GM12878 (cell line): Measurements from ENCODE around the gene SPATA9. TPM values are rescaled to one million over a fixed set of nuclear protein-coding genes. Genes with fewer than 3 reads are reported as not detected.

Source experiments
- ATAC-seq: fragments of 200-7000 bp; cut with Tn5 transposase; 3 replicates; pipeline ENCODE4 v1.9.1; 2020; ENCODE audit warnings: mild to moderate bottlenecking, moderate library complexity
- BruUV-seq: library from RNA; stranded (reverse); fragments of 400-500 nt; replicated peaks from 2 replicates; lab custom pipeline; 2021; lab: Mats Ljungman, UMichigan
- CTCF ChIA-PET: fragments of 300-600 bp; sonication (Branson Sonifier 250); formaldehyde crosslinking; extraction: SDS; loops from one replicate; lab custom pipeline; 2021; ENCODE audit warnings: inconsistent platforms; lab: Yijun Ruan, JAX
- POLR2A ChIA-PET: fragments of 350-600 bp; formaldehyde crosslinking; extraction: SDS; loops from one replicate; lab custom pipeline; 2021; ENCODE audit warnings: inconsistent platforms; lab: Charles Lee
- RAD21 ChIA-PET: fragments of 300-600 bp; sonication (Branson Sonifier 250); formaldehyde crosslinking; loops from one replicate; lab custom pipeline; 2023; ENCODE audit warnings: antibody characterized with exemption; ENCODE audit not compliant: unreplicated experiment; lab: Charles Lee
- SMC1A ChIA-PET: fragments of 300-600 bp; sonication (Branson Sonifier 250); formaldehyde crosslinking; loops from one replicate; lab custom pipeline; 2023; ENCODE audit not compliant: unreplicated experiment, uncharacterized antibody; lab: Charles Lee
- DNase-seq: peaks from one replicate; pipeline ENCODE4 v3.0.0-alpha.2; 2011; ENCODE audit warnings: low read depth, low spot score
- FAIRE-seq: peaks from 3 replicates; lab custom pipeline; 2011; peaks lifted over from hg19 to GRCh38; lab: Jason Lieb, UNC
- H2AFZ ChIP-seq: 2 replicates; pipeline ENCODE4 v1.6.0; 2011; ENCODE audit warnings: low read depth, low read length, control low read depth; ENCODE audit not compliant: control insufficient read depth
- H3K27ac ChIP-seq: 2 replicates; pipeline ENCODE4 v1.5.1; 2011; ENCODE audit warnings: control low read depth; ENCODE audit not compliant: control insufficient read depth, insufficient read depth
- H3K27me3 ChIP-seq, 2 experiments: replicated peaks in 1 of 2; 2 replicates each; pipeline versions ENCODE4 v1.6.0 to v1.6.1; 2011; ENCODE audit warnings: low read length in 1 of 2; ENCODE audit not compliant: control insufficient read depth in 2 of 2, insufficient read depth in 2 of 2
- H3K36me3 ChIP-seq, 2 experiments: 2 replicates each; pipeline ENCODE4 v1.5.1; 2011; ENCODE audit warnings: low read length in 1 of 2; ENCODE audit not compliant: control insufficient read depth in 2 of 2, insufficient read depth in 2 of 2
- H3K4me1 ChIP-seq: 2 replicates; pipeline ENCODE4 v1.6.1; 2011; ENCODE audit warnings: mild to moderate bottlenecking, low read length, moderate library complexity, mixed read lengths; ENCODE audit not compliant: control insufficient read depth, insufficient read depth
- H3K4me2 ChIP-seq: 2 replicates; pipeline ENCODE4 v1.6.0; 2011; ENCODE audit warnings: control low read depth; ENCODE audit not compliant: control insufficient read depth, insufficient read depth
- H3K4me3 ChIP-seq: fragments of 200-600 bp; sonication (generic); 2 replicates; pipeline ENCODE4 v1.5.1; 2016
- H3K79me2 ChIP-seq: 2 replicates; pipeline ENCODE4 v1.6.0; 2011; ENCODE audit warnings: low read length; ENCODE audit not compliant: control insufficient read depth, insufficient read depth
- H3K9ac ChIP-seq: 2 replicates; pipeline ENCODE4 v1.8.0; 2011; ENCODE audit warnings: low read length, control low read depth, mixed read lengths; ENCODE audit not compliant: control insufficient read depth, insufficient read depth
- H3K9me3 ChIP-seq: replicated peaks from 3 replicates; pipeline ENCODE4 v1.5.1; 2011; ENCODE audit warnings: mild to moderate bottlenecking, low read length; ENCODE audit not compliant: control insufficient read depth, insufficient read depth
- H4K20me1 ChIP-seq: 2 replicates; pipeline ENCODE4 v1.6.0; 2011; ENCODE audit not compliant: control insufficient read depth, insufficient read depth
- BACH1 ChIP-seq: fragments of 450-650 bp; IDR thresholded peaks from 2 replicates; pipeline ENCODE4 v1.6.1; 2017; ENCODE audit warnings: mild to moderate bottlenecking, borderline replicate concordance
- CREB1 ChIP-seq: IDR thresholded peaks from 2 replicates; pipeline ENCODE4 v1.6.1; 2012; ENCODE audit warnings: low read depth, mild to moderate bottlenecking, inconsistent platforms
- DPF2 ChIP-seq: fragments of 450-650 bp; IDR thresholded peaks from 2 replicates; pipeline ENCODE4 v1.6.1; 2017; ENCODE audit warnings: mild to moderate bottlenecking
- GABPA ChIP-seq: IDR thresholded peaks from 2 replicates; pipeline ENCODE4 v1.6.1; 2014; ENCODE audit warnings: antibody characterized with exemption, low read depth, mild to moderate bottlenecking, inconsistent platforms
- LARP7 ChIP-seq: fragments of 450-650 bp; IDR thresholded peaks from 2 replicates; pipeline ENCODE4 v1.6.1; 2017; ENCODE audit warnings: mild to moderate bottlenecking
- RAD21 ChIP-seq: IDR thresholded peaks from 2 replicates; pipeline ENCODE4 v1.6.1; 2011; ENCODE audit warnings: mild to moderate bottlenecking, low read depth, low read length, moderate library complexity; ENCODE audit not compliant: insufficient read depth
- SMARCA5 ChIP-seq: fragments of 450-650 bp; IDR thresholded peaks from 2 replicates; pipeline ENCODE4 v1.6.1; 2017; ENCODE audit warnings: mild to moderate bottlenecking
- USF1 ChIP-seq: IDR thresholded peaks from 2 replicates; pipeline ENCODE4 v1.6.1; 2011; ENCODE audit warnings: borderline replicate concordance, low read depth, mild to moderate bottlenecking, moderate library complexity, mixed read lengths, low read length; ENCODE audit not compliant: insufficient read depth; ENCODE audit errors: extremely low read length
- YY1 ChIP-seq: IDR thresholded peaks from 2 replicates; pipeline ENCODE4 v1.6.1; 2011; ENCODE audit warnings: low read depth, mild to moderate bottlenecking, low read length
- WGBS: methylation state at CpG from one replicate; pipeline ENCODE4 v1.1.6; 2016; ENCODE audit warnings: low lambda C conversion rate; ENCODE audit not compliant: insufficient replicate concordance, insufficient coverage; ENCODE audit errors: missing lambda C conversion rate; 5-methylcytosine and 5-hydroxymethylcytosine counted together
- in situ Hi-C: fragments of 300-500 bp; cut with MboI; formaldehyde crosslinking; loops from 9 replicates; pipeline ENCODE4 v1.14.3; 2018; ENCODE audit warnings: mixed read lengths
- intact Hi-C: fragments of 100-400 bp; cut with micrococcal nuclease; formaldehyde crosslinking; loops from one replicate; pipeline ENCODE4 v1.14.2; 2022; ENCODE audit not compliant: unreplicated experiment
- polyA plus RNA-seq, 11 experiments: library from polyadenylated mRNA; depleted of rRNA in 4 of 11; unstranded in 6 of 11; stranded (reverse) in 5 of 11; fragments of >200 nt; fragmentation: Nextera tagmentation in 4 of 11; fragmentation: Illumina TruSeq in 1 of 11; extraction: Ambion mirVana in 4 of 11; extraction: Trizol in 1 of 11; gene quantifications; 1 replicate in 1 of 11; 2 replicates in 10 of 11; pipeline versions ENCODE4 v1.2.1 to v1.2.3, GENCODE V29; 2011 to 2016; ENCODE audit warnings: inconsistent platforms in 2 of 11, missing spikeins in 2 of 11, low read depth in 1 of 11
- total RNA-seq, 4 experiments: library from RNA; depleted of rRNA in 3 of 4; stranded (reverse); fragments of >200 nt in 3 of 4; fragmentation: Illumina TruSeq in 1 of 4; extraction: Trizol in 1 of 4; gene quantifications; 2 replicates each; pipeline versions ENCODE4 v1.2.1 to v1.2.3, GENCODE V29; 2013 to 2021
- TF ChIP-seq, protein P1 (sequence below): fragments of 450-650 bp; IDR thresholded peaks from 2 replicates; pipeline ENCODE4 v1.6.1; 2016; ENCODE audit warnings: mild to moderate bottlenecking
- TF ChIP-seq, protein P2 (sequence below), 3 experiments: IDR thresholded peaks in 2 of 3; conservative IDR thresholded peaks in 1 of 3; 2 replicates each; pipeline ENCODE4 v1.5.1; 2011; ENCODE audit warnings: low read depth in 3 of 3, low read length in 3 of 3, mild to moderate bottlenecking in 3 of 3, control low read depth in 2 of 3, moderate library complexity in 2 of 3, inconsistent platforms in 1 of 3, mixed read lengths in 1 of 3; ENCODE audit not compliant: control insufficient read depth in 2 of 3, insufficient read depth in 1 of 3; ENCODE audit errors: extremely low read depth in 1 of 3
- TF ChIP-seq, protein P3 (sequence below): fragments of 450-650 bp; IDR thresholded peaks from 2 replicates; pipeline ENCODE4 v1.6.1; 2017; ENCODE audit warnings: mild to moderate bottlenecking, moderate library complexity

The SPATA9 gene
- total and polyA plus RNA-seq, 10 of the 15 experiments (the other 5 are each of a cell fraction or from before 2014, with no cell fraction given), result 0.11 to 0.49 (median 0.16) TPM; not detected in 1

GRCh38 chr5:95620870-95621838 lies 61.6 kb downstream of the SPATA9 start:
- peak overlapping the region; percentile 89 for H2AFZ ChIP-seq
- H3K4me1 ChIP-seq, result peaks cover 19% of the 10 kb centered on the region
- in situ Hi-C loops (no loop called here), intact Hi-C loops (no loop called here)
- RAD21 ChIA-PET, result no interaction called here
- ATAC-seq, result peak; percentile 61
- H3K36me3 ChIP-seq, result no peaks in the 10 kb centered on the region
- no peak for FAIRE-seq
- BruUV-seq, result no TSS peak
- WGBS, result 1% methylated on average over 75 of the region's 92 CpGs
- peaks cover 3% of the 10 kb centered on the region; the same call in 1 of the 2 replicates for H3K79me2 ChIP-seq
- POLR2A ChIA-PET, result interaction anchor here (0.6 to 1.0 kb wide), 3 partner anchors 26 to 1077 kb away, joined by 4 to 6 read pairs (median 5); partner anchors contain the start of gene RFESD
- SMC1A ChIA-PET, result interaction anchor here (0.9 to 2.7 kb wide), 3 partner anchors 10 to 22 kb away, joined by 3 to 14 read pairs (median 6); no protein-coding TSS in a partner anchor
- DNase-seq, result no peak
- CTCF ChIA-PET, result interaction anchor here (2.4 to 3.0 kb wide), 2 partner anchors 23 to 43 kb away, joined by 7 to 14 read pairs; no protein-coding TSS in a partner anchor
- no peaks in the 10 kb centered on the region for H4K20me1 ChIP-seq
- H3K27me3 ChIP-seq, result peaks cover 0 to 2% of the 10 kb centered on the region in 2 experiments; a peak in 1 of 4 replicates
- peak overlapping the region; percentile 65 for H3K9ac ChIP-seq
- H3K4me3 ChIP-seq, result peak overlapping the region; percentile 62; the same call in 1 of the 2 replicates
- H3K4me2 ChIP-seq, result peak overlapping the region; percentile 95
- H3K9me3 ChIP-seq, result no peaks in the 10 kb centered on the region
- peak overlapping the region; percentile 21; the same call in 1 of the 2 replicates for H3K27ac ChIP-seq
- TF ChIP-seq SMARCA5 (0 out of 2 replicates have a peak, but pooled peaks have one; percentile 7), BACH1 (no peak), DPF2 (peak; percentile 41; the same call in 1 of the 2 replicates), GABPA (no peak), CREB1 (peak; percentile 79), YY1 (0 out of 2 replicates have a peak, but pooled peaks have one; percentile 11), LARP7 (0 out of 2 replicates have a peak, but pooled peaks have one; percentile 38), USF1 (no peak), RAD21 (no peak)
- TF ChIP-seq, protein P1, sequence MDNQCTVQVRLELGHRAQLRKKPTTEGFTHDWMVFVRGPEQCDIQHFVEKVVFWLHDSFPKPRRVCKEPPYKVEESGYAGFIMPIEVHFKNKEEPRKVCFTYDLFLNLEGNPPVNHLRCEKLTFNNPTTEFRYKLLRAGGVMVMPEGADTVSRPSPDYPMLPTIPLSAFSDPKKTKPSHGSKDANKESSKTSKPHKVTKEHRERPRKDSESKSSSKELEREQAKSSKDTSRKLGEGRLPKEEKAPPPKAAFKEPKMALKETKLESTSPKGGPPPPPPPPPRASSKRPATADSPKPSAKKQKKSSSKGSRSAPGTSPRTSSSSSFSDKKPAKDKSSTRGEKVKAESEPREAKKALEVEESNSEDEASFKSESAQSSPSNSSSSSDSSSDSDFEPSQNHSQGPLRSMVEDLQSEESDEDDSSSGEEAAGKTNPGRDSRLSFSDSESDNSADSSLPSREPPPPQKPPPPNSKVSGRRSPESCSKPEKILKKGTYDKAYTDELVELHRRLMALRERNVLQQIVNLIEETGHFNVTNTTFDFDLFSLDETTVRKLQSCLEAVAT, result peak; percentile 54; the same call in 1 of the 2 replicates
- TF ChIP-seq, protein P2, sequence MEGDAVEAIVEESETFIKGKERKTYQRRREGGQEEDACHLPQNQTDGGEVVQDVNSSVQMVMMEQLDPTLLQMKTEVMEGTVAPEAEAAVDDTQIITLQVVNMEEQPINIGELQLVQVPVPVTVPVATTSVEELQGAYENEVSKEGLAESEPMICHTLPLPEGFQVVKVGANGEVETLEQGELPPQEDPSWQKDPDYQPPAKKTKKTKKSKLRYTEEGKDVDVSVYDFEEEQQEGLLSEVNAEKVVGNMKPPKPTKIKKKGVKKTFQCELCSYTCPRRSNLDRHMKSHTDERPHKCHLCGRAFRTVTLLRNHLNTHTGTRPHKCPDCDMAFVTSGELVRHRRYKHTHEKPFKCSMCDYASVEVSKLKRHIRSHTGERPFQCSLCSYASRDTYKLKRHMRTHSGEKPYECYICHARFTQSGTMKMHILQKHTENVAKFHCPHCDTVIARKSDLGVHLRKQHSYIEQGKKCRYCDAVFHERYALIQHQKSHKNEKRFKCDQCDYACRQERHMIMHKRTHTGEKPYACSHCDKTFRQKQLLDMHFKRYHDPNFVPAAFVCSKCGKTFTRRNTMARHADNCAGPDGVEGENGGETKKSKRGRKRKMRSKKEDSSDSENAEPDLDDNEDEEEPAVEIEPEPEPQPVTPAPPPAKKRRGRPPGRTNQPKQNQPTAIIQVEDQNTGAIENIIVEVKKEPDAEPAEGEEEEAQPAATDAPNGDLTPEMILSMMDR (IDR thresholded peaks at IDR 0.05 in 2 of 3, conservative IDR thresholded peaks at IDR 0.05 in 1 of 3; ENCODE audit: control insufficient read depth in 2 of 3, extremely low read depth in 1 of 3, insufficient read depth in 1 of 3, low read depth in 3 of 3, low read length in 3 of 3), result 0 out of 6 replicates have a peak, but pooled peaks of 1 of the 3 experiments have one; percentile 6
- TF ChIP-seq, protein P3, sequence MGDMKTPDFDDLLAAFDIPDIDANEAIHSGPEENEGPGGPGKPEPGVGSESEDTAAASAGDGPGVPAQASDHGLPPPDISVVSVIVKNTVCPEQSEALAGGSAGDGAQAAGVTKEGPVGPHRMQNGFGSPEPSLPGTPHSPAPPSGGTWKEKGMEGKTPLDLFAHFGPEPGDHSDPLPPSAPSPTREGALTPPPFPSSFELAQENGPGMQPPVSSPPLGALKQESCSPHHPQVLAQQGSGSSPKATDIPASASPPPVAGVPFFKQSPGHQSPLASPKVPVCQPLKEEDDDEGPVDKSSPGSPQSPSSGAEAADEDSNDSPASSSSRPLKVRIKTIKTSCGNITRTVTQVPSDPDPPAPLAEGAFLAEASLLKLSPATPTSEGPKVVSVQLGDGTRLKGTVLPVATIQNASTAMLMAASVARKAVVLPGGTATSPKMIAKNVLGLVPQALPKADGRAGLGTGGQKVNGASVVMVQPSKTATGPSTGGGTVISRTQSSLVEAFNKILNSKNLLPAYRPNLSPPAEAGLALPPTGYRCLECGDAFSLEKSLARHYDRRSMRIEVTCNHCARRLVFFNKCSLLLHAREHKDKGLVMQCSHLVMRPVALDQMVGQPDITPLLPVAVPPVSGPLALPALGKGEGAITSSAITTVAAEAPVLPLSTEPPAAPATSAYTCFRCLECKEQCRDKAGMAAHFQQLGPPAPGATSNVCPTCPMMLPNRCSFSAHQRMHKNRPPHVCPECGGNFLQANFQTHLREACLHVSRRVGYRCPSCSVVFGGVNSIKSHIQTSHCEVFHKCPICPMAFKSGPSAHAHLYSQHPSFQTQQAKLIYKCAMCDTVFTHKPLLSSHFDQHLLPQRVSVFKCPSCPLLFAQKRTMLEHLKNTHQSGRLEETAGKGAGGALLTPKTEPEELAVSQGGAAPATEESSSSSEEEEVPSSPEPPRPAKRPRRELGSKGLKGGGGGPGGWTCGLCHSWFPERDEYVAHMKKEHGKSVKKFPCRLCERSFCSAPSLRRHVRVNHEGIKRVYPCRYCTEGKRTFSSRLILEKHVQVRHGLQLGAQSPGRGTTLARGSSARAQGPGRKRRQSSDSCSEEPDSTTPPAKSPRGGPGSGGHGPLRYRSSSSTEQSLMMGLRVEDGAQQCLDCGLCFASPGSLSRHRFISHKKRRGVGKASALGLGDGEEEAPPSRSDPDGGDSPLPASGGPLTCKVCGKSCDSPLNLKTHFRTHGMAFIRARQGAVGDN, result 0 out of 2 replicates have a peak, but pooled peaks have one; percentile 10
